ENCODE measurements around the gene ITPKA.
"Not testable (repeated sequence)": the region's sequence is repeated elsewhere in the genome, so short reads cannot be mapped to it uniquely, and the experiment has no call there.

Gene ITPKA

DNA sequence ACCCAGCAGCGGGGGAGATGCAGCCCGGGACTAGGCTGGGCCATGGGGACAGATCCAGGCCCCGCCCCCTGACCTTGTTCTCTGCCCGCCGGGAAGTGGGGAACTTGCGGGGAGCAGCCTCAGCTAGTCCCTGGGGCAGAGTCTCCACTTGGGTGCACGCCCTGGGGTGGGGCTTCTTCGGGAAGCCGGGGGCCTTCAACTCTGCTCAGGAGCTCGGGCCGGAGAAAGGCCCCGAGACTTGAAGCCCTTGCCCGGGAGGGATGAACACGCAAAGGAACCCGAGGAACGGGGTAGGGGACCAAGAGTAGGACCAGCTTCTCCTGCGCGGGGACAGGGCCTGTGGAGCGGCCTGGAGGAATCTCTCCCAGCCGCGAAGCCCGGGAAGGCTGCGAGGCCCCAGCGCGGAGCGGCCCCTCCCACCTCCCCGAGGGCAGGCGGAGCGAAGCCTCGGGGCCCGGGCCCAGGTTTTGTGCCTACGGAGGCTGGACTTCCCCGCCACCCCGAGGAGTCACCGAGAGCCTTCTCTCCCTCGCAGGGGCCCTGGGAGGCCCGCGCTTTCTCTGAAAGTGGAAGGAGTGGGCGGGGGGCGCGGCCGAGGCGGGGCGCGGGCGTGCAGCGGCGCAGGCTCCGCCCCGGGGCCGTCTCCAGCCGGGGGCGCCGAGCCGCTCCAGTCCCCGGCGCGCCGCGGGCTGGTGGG is at the start of gene ITPKA:
Gene ITPKA, plus strand, starts transcription at position 670 of the 697 bp plus-strand sequence. CDS start 54 bp downstream, outside the sequence.
- no peak for DNase-seq

DNA sequence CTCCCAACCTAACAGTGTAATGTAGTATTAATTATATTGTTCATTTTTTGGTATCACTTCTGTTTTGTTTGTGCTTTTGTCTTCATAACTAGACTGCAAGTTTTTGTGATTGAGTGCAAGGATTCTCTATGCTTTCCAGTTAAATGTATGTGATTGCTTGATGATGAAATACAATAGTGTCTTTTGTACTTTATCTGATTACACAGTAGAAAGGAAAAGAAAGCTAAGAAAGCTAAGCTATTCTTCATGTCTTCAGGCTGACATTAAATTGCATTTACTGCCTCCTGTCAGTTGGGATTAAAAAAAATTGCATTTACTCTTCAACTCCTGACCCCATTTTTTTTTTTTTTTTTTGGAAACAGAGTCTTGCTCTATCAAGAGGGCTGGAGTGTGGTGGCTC is 48.3 kb upstream of the ITPKA start:
- DNase-seq, result no peak

DNA sequence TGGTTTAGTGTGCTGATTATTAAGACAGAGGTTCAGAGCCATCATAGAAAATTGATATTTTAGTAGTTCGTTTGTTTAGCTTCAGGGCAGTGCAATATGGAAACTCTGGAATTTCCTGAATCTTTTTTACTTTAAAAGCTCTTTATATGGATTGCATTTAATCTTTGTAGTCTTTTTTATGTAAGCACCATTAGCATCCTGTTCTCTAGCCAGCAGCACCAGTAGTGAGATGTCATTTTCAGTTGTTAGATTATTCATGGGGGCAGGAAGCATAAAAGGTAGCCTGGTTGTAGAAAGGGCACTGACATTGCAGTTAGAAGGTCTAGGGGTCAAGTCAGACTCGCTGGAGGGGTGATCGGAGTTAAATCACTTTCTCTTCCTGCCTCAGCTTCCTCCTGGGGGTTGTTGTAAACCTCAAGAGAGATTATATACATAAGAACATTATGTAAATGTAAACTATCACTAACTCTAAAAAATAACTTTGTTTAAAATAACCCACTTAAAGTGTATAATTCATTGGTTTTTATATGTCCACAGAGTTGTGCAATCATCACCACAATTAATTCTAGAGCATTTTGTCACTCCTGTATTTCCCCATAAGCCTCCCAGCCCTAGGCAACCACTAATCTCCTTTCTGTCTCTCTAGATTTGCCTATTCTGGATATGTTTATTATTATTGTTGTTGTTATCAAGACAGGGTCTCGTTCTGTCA is 31.4 kb upstream of the ITPKA start:
- DNase-seq, result no peak

DNA sequence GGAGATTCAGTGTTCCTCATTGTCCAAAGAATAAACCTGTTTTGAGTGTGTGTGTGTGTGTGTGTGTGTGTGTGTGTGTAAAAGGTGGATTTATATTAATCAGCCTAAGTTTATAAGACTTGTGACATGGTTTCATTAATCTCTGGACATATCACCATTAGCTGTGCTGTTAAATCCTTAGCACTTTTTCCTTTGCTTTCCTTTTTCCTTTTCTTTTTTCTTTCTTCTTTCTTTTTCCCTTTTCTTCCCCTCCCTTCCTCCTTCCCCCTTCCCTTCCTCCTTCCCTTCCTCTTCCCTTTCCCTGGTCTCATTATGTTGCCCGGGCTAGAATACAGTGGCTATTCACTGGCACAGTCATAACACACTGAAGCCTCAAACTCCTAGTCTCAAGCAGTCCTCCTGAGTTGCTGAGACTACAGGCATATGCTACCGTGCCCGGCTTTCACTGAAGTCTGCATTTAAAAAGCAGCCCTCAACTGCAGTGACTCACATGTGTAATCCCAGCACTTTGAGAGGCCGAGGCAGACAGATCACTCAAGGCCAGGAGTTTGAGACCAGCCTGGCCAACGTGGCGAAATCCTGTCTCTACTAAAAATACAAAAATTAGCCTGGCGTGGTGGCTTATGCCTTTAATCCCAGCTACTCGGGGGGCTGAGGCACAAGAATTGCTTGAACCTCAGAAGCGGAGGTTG is 28.6 kb upstream of the ITPKA start:
- DNase-seq, result no peak

- DNase-seq, result no peak
Measured at GRCh38 chr15:41465822-41466421, 27.8 kb upstream of the ITPKA start.

- no peak for DNase-seq
Measured at GRCh38 chr15:41466711-41467110, 27.0 kb upstream of the ITPKA start.

- not testable (repeated sequence) for DNase-seq
Measured at GRCh38 chr15:41469644-41470043, 24.0 kb upstream of the ITPKA start.

- DNase-seq, result no peak
Measured at GRCh38 chr15:41473418-41473817, 20.3 kb upstream of the ITPKA start.

- DNase-seq, result no peak
Measured at GRCh38 chr15:41474436-41474835, 19.2 kb upstream of the ITPKA start.

DNA sequence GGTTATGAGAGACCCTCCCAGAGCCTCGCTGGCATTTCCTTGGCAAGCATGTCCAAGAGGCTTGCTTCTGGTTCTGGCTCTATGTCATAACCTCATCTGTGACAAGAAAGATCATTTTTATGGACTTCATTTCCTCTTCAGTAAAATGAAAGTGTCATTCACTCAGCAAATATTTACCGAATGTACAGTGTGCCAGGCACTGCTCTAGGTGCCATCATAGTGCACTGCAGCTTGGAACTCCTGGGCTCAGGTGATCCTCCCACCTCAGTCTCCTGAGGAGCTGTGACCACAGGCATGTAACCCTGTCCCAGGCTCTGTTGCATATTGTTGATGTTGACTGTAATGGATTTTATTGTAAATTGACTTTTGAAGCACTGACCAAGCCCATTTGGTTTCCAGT is 18.7 kb upstream of the ITPKA start:
- no peak for DNase-seq

- DNase-seq, result no peak
Measured at GRCh38 chr15:41476416-41477048, 17.1 kb upstream of the ITPKA start.

GRCh38 chr15:41480396-41481140 is 13.1 kb upstream of the ITPKA start:
- no peak for DNase-seq

DNA sequence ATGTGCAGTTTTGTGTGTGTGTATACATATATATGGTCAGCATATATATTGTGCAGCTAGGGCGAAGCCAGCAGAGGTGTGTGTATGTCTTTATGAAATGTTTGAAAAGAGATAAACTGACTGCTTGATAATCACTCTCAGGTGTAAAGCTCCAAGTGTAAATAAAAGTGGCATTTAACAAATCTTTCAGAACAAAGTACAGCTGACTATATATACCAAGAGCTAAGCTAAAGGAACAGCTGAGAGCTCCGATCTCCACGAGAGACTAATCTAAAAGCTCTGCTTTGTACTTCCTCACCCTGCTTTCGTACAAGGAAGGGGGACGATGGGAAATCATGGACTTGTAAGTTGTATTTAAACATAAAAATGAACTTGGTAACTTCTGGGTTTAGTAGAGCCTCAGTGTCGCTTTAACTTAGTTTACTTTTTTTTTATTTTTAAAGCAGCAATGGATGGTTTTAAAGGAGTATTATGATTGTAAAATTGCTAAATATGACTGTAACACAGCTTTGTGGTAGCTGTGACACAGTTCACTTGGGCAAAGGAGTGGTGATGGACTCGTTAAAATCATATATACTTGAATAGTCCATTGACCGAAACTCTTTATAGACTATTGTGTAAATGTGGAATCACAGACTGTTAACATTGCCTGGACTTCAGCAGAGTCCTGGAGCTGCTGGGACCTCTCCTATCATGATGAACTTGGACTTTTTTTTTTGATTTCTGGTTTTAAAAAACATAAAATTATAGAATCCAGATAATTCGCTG is 11.4 kb upstream of the ITPKA start:
- no peak for DNase-seq

DNA sequence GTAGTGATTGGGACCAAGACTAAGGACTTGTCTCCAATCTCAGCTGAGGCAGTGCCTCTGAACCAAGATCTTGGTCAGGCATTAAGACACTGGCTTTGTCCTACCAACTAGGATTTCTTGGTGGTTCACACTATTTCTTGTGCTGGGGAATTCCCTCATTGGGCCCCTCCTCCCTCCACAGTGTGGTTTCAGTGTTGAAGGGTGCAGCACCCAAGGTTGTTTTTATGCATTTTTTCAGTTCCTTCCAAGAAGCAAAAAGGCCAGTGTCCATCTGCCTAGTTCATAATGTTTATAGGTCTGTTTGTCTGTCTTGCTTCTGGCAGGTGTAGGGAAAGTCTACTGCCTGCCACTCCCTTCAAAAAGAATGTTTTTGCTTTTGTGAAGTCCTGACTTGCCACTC is 10.6 kb upstream of the ITPKA start:
- no peak for DNase-seq

- no peak for DNase-seq
Measured at GRCh38 chr15:41483519-41483918, 10.2 kb upstream of the ITPKA start.

GRCh38 chr15:41484937-41485625 is 8.6 kb upstream of the ITPKA start:
- no peak for DNase-seq

DNA sequence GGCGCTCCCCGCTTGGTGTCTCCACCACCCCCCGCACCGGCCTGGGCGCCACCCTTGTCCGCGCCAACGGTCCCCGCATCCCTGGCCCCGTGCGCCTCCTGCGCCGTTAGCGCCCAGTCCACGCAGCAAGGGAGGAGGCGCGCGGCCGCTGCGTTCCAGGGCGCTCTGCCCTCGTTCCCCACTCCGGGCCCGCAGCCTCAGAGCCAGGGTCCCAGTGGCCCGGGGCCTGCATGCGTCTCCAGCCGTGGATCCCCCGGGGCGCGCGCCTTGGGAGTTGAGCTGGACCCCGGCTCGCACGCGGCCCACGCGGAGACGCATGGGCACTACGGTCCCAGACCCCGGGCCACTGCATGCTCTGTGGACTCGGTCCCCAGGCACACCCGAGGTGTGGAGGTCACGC is 7.4 kb upstream of the ITPKA start:
- no peak for DNase-seq

GRCh38 chr15:41487381-41487780 is 6.3 kb upstream of the ITPKA start:
- DNase-seq, result no peak

GRCh38 chr15:41487802-41488201 is 5.9 kb upstream of the ITPKA start:
- DNase-seq, result no peak

- DNase-seq, result no peak
Measured at GRCh38 chr15:41489641-41490040, 4.0 kb upstream of the ITPKA start.

- DNase-seq, result peak; percentile 41
Measured at GRCh38 chr15:41490355-41490754, 3.3 kb upstream of the ITPKA start.
